Measurements from ENCODE around the gene WWOX.
"Not testable (repeated sequence)": the region's sequence is repeated elsewhere in the genome, so short reads cannot be mapped to it uniquely, and the experiment has no call there.

Gene WWOX

DNA sequence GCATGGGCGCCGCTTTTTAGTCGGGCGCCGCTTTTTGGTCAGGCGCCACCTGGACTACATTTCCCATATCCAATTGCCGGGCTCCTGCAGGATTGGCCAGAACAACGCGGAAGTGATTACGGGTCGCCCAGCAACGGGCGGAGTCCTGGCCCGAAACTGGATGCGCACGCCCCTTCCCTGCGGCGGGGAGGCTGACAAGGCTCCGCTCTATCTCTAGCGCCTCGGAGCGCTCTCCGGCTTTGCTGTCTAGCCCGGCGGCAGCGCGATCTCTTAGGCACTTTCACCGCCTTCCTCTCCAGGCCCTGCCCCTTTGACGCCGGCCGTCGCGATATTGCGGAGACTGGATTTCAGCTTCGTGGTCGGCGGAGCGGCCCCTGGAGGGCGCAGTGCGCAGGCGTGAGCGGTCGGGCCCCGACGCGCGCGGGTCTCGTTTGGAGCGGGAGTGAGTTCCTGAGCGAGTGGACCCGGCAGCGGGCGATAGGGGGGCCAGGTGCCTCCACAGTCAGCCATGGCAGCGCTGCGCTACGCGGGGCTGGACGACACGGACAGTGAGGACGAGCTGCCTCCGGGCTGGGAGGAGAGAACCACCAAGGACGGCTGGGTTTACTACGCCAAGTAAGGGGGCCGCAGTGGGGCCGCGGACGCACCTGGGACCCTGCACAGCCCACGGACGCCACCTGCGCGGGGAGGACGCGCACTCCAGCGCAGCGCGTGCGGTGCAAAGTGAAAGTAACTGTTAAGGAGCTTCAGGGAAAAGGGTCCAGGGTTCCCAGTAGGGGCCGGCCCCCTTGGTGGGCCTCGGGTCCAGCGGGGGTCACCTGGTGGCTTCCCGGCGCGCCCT lies at the start of gene WWOX:
WWOX (plus strand) TSS at position 384 of the 841 bp plus-strand sequence.
- DNase-seq (ENCODE audit: low read depth): peak; percentile 95

DNA sequence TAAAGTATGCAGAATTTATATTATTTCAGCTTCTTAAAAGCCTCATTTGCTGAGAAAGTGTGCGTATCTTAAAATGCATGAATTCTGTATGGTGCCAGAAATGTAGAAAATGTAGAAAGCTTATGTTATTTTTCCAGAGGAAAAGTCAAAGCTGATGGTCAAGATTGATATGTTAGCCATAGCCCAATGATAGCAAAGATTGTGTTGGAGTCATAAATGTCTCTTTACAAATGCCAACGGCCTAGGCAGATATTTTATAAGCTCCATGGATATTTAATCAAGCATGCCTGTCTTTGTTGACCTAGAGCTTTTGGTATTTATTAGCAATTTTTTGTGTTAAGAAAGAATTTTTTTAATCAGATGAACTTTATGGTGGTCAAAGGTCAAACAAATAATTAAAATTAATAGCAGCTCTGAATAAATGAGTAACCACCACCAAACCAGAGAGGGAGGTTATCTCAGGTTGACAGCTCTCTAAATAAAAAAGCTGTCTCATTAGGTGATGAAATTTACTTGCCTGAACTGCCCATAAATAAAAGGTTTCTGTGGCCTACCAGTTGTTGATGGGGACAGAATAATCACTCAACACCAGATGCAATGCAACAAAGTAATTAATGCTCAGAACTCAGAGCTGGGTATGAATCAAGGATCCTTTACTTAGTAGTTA lies 48.6 kb upstream of the WWOX start:
- DNase-seq (ENCODE audit: low read depth): no peak

DNA sequence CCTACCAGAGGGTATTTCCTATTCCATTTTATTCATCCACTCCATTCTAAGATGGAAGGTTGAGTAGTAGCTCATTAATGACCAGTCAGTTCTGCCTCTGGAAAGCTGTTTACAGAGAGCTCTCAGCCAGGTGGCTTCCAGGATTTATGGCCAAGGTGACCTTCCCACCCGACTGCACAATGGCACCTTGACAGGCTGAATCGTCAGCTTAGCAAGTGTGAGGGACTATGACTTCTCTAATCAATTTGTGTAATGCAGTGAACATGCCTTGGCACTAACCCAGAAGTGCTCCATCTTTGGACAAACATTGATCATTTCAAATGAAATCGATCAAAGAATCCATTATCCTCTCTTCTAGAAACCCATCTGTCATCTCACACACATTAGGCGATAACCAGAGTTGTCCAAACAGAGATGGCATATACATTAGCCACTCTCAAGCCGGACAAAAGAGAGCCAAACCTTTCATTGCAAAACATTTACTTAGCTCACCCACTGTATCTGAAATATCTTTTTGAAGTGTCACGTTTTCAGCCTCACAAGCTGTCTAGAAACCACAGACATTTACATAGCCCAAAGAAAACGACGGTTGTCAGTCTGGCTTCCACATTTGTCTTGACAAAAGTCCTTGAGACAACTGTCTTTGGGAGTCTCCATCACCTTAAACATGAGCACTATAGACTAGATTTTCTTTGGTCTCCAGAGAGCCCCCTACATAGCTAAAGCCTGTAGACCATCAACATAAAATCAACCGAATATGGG lies 41.5 kb upstream of the WWOX start:
- DNase-seq (ENCODE audit: low read depth): no peak

DNA sequence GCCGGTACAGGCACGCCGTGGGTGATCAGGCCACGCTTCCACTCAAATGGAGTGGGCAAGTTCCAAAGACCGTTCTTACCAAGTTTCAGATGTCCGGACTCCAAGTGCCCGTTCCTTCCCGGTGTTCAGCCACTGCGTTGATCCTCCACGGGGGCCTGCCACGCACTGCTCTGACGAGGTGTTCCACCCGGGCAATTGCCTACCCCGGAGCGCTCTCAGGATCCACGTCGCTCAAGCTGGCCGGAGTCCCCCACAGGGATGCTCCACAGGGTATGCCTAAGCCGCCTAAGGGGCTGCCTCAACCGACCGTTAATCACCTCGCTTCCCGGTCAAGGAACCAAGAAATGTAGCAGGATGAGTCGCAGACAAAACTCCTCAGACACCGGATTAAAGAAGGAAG lies 39.6 kb upstream of the WWOX start:
- not testable (repeated sequence) for DNase-seq (ENCODE audit: low read depth)

DNA sequence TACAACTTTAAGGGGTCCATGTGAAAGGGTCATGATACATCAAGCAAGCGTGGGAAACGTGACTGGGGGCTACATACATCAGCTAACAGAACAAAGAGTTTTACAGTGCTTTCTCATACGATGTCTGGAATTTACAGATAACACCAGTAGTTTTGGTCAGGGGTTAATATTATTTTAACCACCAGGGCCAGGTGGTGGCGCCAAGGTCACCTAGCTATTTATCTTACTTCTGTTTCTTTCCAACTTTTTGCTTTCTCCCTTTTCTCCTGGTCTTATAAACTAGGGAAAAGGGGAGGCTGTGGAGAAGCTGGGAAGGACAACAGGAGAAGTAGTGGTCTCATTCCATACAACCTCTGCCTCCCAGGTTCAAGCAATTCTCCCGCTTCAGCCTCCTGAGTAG lies 39.2 kb upstream of the WWOX start:
- DNase-seq (ENCODE audit: low read depth): no peak

DNA sequence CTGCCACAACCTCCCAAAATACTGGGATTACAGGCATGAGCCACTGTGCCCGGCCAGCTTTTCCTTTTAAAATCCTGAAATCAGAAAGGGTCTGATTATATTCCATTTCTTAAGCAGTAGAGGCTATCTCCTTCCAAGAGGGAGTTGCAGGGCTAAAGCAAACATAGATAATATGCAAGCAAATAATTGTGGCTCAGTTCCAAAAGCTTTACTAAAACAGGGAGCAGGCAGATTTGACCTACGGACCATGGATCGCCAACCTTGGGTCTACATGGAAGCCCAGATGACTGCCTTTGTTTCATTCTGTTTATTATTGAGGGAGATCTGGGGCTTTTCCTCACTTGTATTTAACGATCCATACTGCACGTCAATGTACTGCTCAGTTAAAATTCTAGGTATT lies 38.6 kb upstream of the WWOX start:
- no peak for DNase-seq (ENCODE audit: low read depth)

DNA sequence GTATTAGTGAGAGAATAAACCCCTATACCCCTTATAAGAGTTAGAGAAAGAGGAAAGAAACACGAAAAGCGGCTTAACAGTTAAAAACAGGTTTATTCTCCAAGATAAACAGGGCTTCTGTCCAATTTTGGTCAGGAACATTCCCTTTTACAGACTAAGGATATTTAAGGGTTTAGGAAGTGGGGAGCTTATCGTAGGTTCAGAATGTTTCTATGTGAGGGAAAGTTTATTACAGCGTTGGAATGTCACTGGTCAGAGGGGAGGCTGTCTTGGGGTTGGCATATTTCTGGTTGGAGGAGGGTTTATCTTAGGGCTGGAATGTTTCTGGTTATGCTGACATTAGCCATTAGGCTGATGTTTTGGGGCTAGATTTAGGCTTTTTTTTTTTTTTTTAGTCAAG lies 34.1 kb upstream of the WWOX start:
- no peak for DNase-seq (ENCODE audit: low read depth)

DNA sequence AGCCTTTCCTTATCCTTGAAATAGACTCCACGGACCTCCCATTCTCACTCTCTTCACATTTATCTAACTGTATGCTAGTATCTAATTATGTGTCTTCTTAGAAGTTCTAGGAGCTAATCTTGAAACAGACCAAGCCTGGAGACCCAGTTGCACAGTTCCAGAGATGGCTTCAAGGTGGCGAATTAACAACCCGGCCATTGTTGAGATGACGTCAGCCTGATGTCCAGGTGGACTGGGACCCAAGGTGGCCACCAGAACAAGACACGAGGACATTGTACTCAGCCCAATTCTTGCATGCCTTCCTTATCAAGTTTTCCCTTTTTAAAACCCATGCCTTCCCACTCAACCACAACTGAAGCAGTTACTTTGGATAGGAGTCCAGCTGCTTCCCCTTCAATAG lies 29.5 kb upstream of the WWOX start:
- DNase-seq (ENCODE audit: low read depth): no peak

DNA sequence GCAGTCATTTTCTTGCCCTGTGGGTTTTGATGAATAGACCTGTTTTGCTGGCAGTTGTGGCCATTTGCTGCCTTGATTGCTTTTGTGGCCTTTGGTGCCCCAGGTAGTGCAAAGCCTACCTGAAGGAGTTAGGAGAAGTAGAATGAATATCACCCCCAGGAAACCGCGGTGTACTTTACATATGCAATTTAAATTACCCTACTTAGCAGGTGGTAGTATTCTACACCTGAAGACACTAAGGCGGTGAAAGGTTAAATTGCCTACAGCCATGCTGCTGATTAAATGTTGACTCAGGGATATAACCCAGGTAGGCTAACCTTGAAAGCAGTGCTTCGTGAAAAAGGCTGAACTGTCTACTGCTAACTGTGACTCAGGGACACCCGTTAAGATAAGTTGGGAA lies 27.2 kb upstream of the WWOX start:
- no peak for DNase-seq (ENCODE audit: low read depth)

DNA sequence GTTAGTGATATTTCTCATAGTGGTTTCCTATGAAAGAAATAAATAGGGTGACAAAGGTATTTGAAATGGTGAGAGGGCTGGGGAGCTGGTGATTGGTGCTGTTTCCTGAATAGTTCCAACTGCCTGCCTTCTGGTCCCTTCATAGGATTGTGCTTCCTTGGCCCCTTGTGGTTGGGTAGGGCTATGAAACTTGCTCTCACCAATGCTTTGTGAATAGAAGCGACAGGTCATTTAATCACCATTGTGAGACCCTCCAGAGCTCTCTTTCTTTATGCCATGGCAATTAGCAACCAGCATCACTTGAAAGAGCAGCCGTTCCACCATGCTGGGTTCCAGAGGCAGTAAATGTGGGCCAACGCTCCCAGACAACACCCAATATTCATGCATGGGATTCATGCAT lies 23.7 kb upstream of the WWOX start:
- DNase-seq (ENCODE audit: low read depth): no peak

DNA sequence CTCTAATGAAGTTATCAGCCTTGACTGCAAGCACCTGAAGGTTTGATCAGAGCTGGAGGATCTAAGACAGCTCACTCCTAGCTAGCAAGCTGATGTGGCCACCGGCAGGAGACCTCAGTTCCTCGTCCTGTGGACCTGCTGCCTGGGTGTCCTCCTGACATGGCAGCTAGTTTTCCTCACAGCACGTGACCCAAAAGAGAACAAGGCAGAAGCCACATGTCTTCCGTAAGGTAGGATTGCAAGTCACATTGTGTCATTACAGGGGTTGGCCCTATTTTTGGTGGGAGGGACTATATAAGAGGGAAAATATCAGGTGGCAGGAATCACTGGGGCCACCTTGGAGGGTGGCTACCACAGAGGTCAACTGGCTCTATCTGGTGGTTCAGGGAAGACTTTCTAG lies 18.1 kb upstream of the WWOX start:
- DNase-seq (ENCODE audit: low read depth): no peak

DNA sequence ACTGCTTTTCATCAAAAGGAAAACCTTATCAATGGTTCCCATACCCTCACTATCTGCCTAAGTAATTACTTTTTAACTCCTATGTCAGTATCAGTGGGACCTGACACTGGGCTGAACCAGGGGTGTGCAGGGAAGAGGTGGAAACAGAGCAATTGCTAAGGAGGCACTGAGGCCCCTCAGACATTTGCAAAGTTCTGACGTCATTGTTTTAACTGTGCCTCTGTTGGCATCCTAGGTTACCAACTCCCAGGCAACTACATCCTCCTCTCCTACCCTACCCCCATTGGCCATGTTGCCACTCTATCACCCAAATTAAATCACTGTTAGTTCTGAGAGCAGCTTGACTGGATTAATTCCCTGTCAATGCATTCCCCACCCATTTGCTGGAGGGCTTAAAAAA lies 8.0 kb upstream of the WWOX start:
- no peak for DNase-seq (ENCODE audit: low read depth)

DNA sequence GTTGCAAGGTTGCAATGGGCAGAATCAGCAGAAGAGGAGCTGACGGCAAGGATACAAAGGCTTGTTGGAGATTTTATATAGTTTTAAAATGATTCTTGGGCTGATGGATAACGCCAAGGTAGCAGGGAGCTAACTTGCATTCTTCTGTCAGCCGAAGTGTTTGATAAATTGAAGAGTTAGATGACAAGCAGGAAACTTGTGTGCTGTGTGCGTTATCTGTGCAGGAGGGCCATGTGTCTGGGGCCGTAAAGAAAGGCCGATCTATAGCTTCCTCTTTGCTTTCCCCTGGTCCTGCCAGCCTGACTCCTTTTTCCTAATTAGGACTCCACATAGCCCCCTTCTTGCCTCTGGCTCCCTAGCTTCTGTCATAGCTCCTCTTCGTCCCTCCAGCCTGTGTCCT lies 6.7 kb upstream of the WWOX start:
- DNase-seq (ENCODE audit: low read depth): no peak

DNA sequence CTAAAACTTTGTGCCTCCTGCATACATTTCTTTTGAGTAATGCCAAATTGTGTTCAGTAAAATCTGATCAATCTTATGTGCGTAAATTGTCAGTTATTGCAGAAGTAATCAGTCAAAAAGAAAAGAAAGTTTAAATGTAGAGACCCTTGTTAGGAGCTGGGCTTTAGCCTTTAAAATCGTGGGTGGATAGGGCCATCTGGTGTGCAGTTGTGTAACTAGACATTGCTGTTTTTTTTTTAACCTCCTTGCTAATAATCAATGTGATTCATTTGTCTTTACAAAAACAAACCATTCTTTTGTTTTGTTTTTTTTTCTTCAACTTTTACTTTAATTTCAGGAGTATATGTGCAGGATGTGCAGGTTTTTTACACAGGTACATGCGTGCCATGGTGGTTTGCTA lies 5.3 kb upstream of the WWOX start:
- DNase-seq (ENCODE audit: low read depth): no peak

DNA sequence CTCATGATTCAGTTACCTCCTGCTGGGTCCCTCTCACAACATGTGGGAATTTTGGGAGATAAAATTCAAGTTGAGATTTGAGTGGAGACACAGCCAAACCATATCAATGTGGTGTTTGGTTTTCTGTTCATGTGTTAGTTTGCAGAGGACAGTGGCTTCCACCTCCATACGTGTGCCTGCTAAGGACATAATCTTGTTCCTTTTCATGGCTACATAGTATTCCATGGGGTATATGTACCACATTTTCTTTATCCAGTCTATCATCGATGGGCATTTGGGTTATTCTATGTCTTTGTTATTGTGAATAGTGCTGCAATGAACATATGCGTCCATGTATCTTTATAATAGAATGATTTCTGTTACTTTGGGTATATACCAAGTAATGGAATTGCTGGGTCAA lies 4.5 kb upstream of the WWOX start:
- no peak for DNase-seq (ENCODE audit: low read depth)

DNA sequence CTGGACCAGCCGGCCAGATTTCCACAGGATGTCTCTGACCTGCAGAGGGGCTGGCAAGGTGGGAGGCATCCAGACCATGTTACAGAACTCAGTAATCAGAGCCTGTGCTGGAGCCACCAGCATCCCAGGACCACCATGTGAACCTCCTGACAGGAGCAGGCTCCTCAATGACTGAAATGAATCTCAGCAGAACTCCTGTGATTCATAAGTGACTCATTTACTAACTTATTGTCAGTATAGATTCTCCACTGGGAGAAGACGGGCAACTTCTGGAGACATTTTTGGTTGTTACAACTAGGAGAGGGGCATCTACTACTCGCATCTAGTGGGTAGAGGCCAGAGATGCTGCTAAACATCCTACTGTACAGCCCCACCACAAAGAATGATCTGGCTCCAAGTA lies 3.1 kb upstream of the WWOX start:
- DNase-seq (ENCODE audit: low read depth): no peak

DNA sequence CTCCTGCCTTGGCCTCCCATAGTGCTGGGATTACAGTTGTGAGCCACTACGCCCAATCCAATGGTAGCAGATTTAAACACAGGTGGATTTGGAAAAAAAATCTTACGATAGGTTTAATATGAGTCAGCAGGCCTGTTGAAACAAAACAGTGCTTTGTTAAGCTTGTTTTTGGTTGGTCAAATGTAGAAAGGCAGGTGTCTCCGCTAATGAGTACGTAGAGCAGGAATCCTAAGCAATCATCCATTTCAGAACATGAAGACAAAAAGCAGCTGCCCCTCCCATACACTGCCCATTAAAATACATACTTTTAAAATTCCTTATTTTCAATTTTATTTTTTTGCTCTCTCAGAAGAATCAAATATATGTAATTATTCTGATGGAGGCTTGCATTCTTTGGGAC lies 1.9 kb upstream of the WWOX start:
- DNase-seq (ENCODE audit: low read depth): no peak

DNA sequence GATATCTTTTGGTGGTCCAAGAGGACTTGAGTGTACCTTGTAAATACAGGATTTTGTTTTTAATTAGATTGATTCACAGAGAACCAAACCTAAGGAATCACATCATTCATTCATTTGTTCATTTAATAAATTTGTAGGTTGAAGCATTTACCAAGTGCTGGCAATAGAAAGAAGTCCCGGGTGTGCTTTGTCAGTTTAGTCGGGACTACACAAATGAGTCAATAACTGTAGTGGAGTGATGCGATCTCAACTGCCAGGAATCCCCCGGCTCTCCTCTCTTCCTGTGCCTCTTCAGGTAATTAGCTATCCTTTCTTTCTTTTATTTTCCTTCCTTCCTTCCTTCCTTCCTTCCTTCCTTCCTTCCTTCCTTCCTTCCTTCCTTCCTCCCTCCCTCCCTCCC lies 1.4 kb upstream of the WWOX start:
- DNase-seq (ENCODE audit: low read depth): no peak

DNA sequence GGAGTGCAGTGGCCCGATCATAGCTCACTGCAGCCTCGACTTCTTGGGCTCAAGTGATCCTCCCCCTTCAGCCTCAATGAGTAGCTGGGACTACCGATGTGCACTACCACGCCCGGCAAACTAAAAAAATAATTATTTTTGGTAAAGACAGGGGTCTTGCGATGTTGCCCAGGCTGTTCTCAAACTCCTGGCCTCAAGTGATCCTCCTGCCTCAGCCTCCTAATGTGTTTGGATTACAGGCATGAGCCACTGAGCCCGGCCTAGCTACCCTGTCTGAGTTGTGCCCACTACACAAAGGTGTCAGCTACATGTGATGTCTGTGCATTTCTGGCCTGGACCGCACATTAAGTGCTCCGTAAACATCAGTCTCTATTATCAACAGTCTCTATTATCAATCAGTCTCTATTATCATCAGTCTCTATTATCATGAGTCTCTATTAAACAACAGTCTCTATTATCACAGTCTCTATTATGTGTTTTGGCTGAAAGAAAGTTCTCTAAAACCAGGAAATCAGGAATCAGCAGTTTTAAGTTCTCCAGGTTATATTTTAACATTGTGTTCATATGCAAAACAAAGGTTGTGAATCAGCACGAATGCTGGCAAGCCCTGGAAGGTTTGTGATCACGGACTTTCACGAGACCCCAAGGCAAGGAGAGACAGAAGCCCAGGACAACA lies 721 bp upstream of the WWOX start:
- no peak for DNase-seq (ENCODE audit: low read depth)

DNA sequence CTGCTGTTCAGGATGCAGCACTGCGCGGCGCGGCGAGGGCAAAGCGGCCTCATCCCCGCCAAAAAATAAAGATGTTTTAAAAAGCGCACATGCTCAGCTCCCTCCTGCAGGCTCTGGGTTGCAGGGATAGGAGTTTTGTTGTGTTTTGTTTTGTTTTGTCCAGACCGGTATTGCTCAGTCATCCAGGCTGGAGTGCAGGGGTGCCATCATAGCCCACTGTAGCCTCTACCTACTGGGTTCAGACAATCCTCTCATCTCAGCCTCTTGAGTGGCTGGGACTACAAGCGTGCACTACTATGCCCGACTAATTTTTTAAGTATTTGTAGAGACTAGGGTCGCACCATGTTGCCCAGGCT lies 636 bp downstream of the WWOX start:
- no peak for DNase-seq (ENCODE audit: low read depth)

DNA sequence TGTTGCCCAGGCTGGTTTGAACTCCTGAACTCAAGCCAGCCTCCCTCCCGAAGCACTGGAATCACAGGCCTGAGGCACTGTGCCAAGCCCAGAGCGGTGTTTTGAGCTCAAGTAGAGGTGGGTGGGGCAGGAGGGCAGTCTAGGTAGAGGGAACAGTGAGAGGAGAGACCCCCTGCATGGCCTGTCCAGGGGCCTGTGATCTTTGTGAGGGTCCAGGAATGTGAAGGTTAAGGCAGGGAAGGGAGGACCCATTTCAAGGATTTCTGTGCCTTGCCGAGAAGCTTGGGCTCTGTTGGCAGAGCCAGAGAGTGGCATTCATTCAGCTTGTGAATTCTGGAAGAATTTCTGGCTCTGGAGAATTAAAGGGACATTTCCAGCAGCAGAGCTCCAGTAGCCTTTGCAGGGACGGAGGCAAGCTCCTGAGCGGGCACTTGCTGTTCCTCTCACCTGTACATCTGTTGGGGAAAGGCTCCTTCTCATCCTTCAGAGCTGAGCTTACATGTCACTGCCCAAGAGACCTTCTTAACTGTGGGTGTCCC lies 2.7 kb downstream of the WWOX start:
- no peak for DNase-seq (ENCODE audit: low read depth)

DNA sequence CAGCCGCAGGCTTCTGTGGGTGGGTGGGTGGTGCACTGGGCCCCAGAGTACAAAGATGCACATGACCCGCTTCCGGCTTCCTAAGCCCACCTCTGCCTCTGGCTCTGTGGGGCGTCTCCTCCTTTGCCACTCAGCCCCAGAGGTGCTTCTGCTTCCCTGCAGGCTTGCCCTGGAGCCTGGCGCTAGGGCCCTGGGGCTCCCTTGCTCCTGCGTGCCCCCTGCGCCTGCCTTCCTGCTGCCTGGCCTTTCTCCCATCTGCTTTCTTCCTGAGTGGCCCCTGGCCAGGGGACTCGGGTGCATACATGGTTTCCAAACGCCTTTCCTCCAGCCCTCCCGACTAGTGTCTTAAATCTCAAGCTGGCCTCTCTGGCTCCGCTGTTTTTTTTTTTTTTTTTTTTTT lies 3.4 kb downstream of the WWOX start:
- DNase-seq (ENCODE audit: low read depth): no peak

Data from T-helper 22 cell (primary cell).